Measurements from ENCODE around the gene SWT1.

The SWT1 gene

GRCh38 chr1:185316163-185317033 is 159.4 kb downstream of the SWT1 start:
- Histone ChIP-seq H3K4me2 (ENCODE audit: low read length) (peak overlapping the region; percentile 98), H3K9ac (ENCODE audit: low read length) (peak overlapping the region; percentile 88), H2AFZ (ENCODE audit: low read length) (no peak overlapping the region), H3K27ac (ENCODE audit: low read depth, low read length, poor library complexity, severe bottlenecking) (peak overlapping the region; percentile 71), H3K4me1 (ENCODE audit: insufficient read depth, low read length, severe bottlenecking) (peaks cover 46% of the 10 kb centered on the region), H3K27me3 (ENCODE audit: insufficient read depth, low read length) (no peaks in the 10 kb centered on the region), H3F3A (ENCODE audit: insufficient read depth, low read length) (no peaks in the 10 kb centered on the region), H4K20me1 (ENCODE audit: insufficient read depth, low read length) (0 out of 2 replicates have a peak, but pooled peaks cover 9% of the 10 kb centered on the region), H3K9me3 (ENCODE audit: low read length) (no peaks in the 10 kb centered on the region), H3K36me3 (ENCODE audit: insufficient read depth, low read length) (peaks cover 11% of the 10 kb centered on the region; the same call in 1 of the 2 replicates), H3K4me3 (ENCODE audit: low read depth, low read length, poor library complexity, severe bottlenecking) (peak overlapping the region; percentile 85), H3K79me2 (ENCODE audit: insufficient read depth, low read length) (peaks cover 50% of the 10 kb centered on the region), H3K9me2 (ENCODE audit: low read depth, low read length) (no peaks in the 10 kb centered on the region)
- TF ChIP-seq EZH2 (IDR thresholded peaks at IDR 0.05; ENCODE audit: borderline replicate concordance, low read length), result no peak
- no peak for TF ChIP-seq CTCF (IDR thresholded peaks at IDR 0.05; ENCODE audit: low read length)

GRCh38 chr1:185317034-185317885 is 160.3 kb downstream of the SWT1 start, which contains the start of gene IVNS1ABP:
Gene IVNS1ABP (minus strand): TSS chr1:185317243. CDS start chr1:185309493, 7,750 bp downstream.
- H3K36me3 ChIP-seq (ENCODE audit: insufficient read depth, low read length), result peaks cover 2% of the 10 kb centered on the region; the same call in 1 of the 2 replicates
- H3K9me2 ChIP-seq (ENCODE audit: low read depth, low read length), result no peaks in the 10 kb centered on the region
- H3K79me2 ChIP-seq (ENCODE audit: insufficient read depth, low read length), result peaks cover 41% of the 10 kb centered on the region
- no peak within 1 kb of the TSS for H2AFZ ChIP-seq (ENCODE audit: low read length)
- no peaks in the 10 kb centered on the region for H3F3A ChIP-seq (ENCODE audit: insufficient read depth, low read length)
- H3K9me3 ChIP-seq (ENCODE audit: low read length), result no peaks in the 10 kb centered on the region
- peak within 1 kb of the TSS; percentile 89 for H3K27ac ChIP-seq (ENCODE audit: low read depth, low read length, poor library complexity, severe bottlenecking)
- peak within 1 kb of the TSS; percentile 98 for H3K4me2 ChIP-seq (ENCODE audit: low read length)
- peaks cover 46% of the 10 kb centered on the region for H3K4me1 ChIP-seq (ENCODE audit: insufficient read depth, low read length, severe bottlenecking)
- TF ChIP-seq CTCF (IDR thresholded peaks at IDR 0.05; ENCODE audit: low read length) (peak; percentile 45), EZH2 (IDR thresholded peaks at IDR 0.05; ENCODE audit: borderline replicate concordance, low read length) (no peak)
- H3K4me3 ChIP-seq (ENCODE audit: low read depth, low read length, poor library complexity, severe bottlenecking), result peak within 1 kb of the TSS; percentile 85
- H3K9ac ChIP-seq (ENCODE audit: low read length), result peak within 1 kb of the TSS; percentile 88
- H4K20me1 ChIP-seq (ENCODE audit: insufficient read depth, low read length), result 0 out of 2 replicates have a peak, but pooled peaks cover 7% of the 10 kb centered on the region
- H3K27me3 ChIP-seq (ENCODE audit: insufficient read depth, low read length), result no peaks in the 10 kb centered on the region

GRCh38 chr1:185317886-185318310 is 160.9 kb downstream of the SWT1 start:
- H4K20me1 ChIP-seq (ENCODE audit: insufficient read depth, low read length), result 0 out of 2 replicates have a peak, but pooled peaks cover 7% of the 10 kb centered on the region
- H3K9me3 ChIP-seq (ENCODE audit: low read length), result no peaks in the 10 kb centered on the region
- peak overlapping the region; percentile 85 for H3K4me3 ChIP-seq (ENCODE audit: low read depth, low read length, poor library complexity, severe bottlenecking)
- no peaks in the 10 kb centered on the region for H3K36me3 ChIP-seq (ENCODE audit: insufficient read depth, low read length)
- no peaks in the 10 kb centered on the region for H3K9me2 ChIP-seq (ENCODE audit: low read depth, low read length)
- no peaks in the 10 kb centered on the region for H3K27me3 ChIP-seq (ENCODE audit: insufficient read depth, low read length)
- H3K4me2 ChIP-seq (ENCODE audit: low read length), result peak overlapping the region; percentile 87
- H3K79me2 ChIP-seq (ENCODE audit: insufficient read depth, low read length), result peaks cover 35% of the 10 kb centered on the region
- H3F3A ChIP-seq (ENCODE audit: insufficient read depth, low read length), result no peaks in the 10 kb centered on the region
- peak overlapping the region; percentile 78 for H3K9ac ChIP-seq (ENCODE audit: low read length)
- peaks cover 39% of the 10 kb centered on the region for H3K4me1 ChIP-seq (ENCODE audit: insufficient read depth, low read length, severe bottlenecking)
- TF ChIP-seq EZH2 (IDR thresholded peaks at IDR 0.05; ENCODE audit: borderline replicate concordance, low read length) (no peak), CTCF (IDR thresholded peaks at IDR 0.05; ENCODE audit: low read length) (no peak)
- H3K27ac ChIP-seq (ENCODE audit: low read depth, low read length, poor library complexity, severe bottlenecking), result peak overlapping the region; percentile 89
- no peak overlapping the region for H2AFZ ChIP-seq (ENCODE audit: low read length)
